T-helper 2 cell (primary cell): ENCODE data around the gene ETNK1.
"Not testable (repeated sequence)": the region's sequence is repeated elsewhere in the genome, so short reads cannot be mapped to it uniquely, and the experiment has no call there.

Experiments used
- DNase-seq, 5 experiments: peaks; one replicate each; pipeline versions ENCODE4 v3.0.0 to v3.0.0-alpha.2; 2012 to 2022

The ETNK1 gene

DNA sequence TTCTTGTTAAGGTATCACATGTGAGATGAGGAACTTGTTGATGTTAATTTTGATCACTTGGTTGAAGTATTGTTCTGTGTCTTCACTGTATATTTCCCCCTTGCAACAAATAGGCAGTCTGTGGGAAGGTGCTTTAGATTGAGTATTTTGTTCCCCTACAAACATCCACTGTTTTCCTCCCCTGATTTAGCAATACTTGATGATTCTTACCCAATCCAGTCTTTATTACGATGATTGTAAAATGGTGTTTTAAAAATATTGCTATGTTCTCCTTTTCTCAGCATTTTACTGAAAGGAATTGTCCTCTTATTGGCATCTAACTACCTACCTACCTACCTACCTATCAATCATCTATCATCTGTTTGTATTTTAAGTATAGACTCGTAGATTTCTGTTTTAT is 66.3 kb downstream of the ETNK1 start:
- DNase-seq: no peak

DNA sequence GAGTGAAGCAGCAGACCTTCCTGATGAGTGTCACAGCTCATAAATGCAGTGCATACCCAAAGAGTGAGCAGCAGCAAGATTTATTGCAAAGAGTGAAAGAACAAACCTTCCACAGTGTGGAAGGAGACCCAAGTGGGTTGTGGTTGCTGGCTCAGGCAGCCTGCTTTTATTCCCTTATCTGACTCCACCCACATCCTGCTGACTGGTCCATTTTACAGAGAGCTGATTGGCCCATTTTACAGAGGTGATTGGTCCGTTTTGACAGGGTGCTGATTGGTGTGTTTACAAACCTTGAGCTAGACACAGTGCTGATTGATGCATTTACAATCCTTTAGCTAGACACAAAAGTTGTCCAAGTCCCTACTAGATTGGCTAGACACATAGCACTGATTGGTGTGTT is 67.5 kb downstream of the ETNK1 start:
- peak in 1 of 5 experiments; percentile 53 for DNase-seq

DNA sequence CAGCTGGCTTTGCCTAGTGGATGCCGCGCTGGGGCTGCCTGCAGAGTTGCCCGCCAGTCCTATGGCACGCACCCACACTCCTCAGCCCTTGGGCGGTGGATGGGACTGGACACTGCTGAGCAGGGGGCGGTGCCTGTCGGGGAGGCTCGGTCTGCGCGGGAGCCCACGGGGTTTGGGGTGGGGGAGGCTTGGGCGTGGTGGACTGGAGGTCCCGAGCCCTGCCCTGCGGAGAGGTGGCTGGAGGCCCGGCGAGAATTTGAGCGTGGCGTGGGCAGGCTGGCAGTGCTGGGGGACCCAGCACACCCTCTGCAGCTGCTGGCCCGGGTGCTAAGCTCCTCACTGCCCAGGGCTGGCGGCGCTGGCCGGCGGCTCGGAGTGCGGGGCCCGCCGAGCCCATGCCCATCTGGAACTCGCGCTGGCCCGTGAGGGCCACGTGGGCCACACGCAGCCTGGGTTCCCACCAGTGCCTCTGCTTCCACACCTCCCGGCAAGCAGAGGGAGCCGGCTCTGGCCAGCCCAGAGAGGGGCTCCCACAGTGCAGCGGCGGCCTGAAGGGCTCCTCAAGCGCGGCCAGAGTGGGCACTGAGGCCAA is 68.1 kb downstream of the ETNK1 start:
- no peak for DNase-seq

DNA sequence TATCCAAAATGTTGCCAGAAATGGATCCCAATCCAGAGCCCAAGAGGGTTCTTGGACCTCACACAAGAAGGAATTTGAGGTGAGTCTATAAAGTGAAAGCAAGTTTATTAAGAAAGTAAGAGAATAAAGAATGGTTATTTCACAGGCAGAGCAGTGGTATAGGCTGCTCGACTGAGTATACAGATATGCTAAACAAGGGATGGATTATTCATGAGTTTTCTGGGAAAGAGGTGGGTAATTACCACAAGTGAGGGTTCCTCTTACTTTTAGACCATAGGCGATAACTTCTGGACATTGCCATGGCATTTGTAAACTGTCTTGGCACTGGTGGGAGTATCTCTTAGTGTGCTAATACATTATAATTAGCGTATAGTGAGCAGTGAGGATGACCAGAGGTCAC is 73.6 kb downstream of the ETNK1 start:
- no peak for DNase-seq

DNA sequence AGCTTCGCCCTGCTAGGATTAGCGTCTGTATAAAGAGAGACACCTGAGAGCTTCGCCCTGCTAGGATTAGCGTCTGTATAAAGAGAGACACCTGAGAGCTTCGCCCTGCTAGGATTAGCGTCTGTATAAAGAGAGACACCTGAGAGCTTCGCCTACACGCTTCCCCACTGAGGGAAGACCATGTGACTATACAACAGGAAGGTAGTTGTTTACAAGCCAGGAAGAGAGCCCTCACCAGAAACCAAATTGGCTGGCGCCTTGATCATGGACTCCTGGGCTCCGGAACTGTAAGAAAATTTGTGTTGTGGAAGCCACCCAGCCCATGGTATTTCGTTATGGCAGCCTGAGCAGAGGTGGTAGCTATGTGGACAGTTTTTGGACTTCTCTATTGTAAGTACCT is 74.7 kb downstream of the ETNK1 start:
- not testable (repeated sequence) for DNase-seq

- DNase-seq: no peak
These were observed 75.1 kb downstream of the ETNK1 start for GRCh38 chr12:22700106-22700505.

DNA sequence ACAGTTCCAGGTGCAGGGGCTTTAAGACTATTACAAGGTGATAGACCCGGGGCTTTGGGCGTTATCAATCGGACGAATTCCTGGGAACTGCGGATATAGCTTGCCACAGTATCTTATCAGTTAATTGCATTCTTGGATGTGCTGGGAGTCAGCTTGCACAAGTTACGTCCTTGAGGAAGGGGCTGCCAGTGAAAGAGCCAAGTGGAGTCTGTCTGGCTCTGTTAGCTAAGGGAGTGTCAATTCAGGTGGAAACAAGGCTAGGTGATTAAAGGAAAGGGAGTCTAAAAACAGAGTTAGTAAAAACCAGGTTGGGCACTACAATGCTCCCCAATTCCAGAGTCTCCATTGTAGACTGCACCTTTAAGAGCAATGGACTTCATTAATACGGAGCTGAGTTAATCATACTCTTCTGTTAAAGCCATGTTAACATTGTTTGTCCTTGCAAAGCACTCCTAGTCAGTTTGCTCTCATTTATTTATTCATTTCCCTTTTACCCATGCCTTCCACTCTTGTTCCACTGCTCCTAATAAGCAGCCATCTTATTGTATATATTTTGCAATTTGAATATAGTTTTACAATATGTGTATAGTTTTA is 76.3 kb downstream of the ETNK1 start:
- not testable (repeated sequence) for DNase-seq

GRCh38 chr12:22702690-22703089 is 77.7 kb downstream of the ETNK1 start:
- no peak for DNase-seq

- DNase-seq: peak in 1 of 5 experiments; percentile 23
These were observed 84.3 kb downstream of the ETNK1 start for GRCh38 chr12:22709292-22709691.

GRCh38 chr12:22712083-22712482 is 87.1 kb downstream of the ETNK1 start:
- no peak for DNase-seq

- DNase-seq: no peak
These were observed 90.3 kb downstream of the ETNK1 start for GRCh38 chr12:22715254-22715653.

DNA sequence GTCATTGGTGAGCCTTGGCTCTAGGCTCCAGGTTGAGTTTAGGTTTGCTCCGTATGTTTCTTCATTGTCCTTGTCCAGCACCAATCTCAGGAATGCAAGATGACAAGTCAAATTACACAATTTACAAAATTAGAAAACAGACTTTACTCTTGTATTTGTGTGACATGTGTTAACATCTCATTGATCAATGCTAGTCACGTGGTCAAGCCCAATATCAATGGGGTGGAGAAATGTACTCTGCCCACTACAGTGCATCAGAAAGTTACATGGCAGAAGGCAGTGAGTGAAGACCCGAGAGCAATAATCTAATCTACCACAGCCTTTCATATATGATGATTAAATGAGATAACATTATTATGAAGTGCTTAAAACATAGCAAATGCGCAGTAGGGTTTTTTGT is 94.8 kb downstream of the ETNK1 start:
- DNase-seq: no peak

DNA sequence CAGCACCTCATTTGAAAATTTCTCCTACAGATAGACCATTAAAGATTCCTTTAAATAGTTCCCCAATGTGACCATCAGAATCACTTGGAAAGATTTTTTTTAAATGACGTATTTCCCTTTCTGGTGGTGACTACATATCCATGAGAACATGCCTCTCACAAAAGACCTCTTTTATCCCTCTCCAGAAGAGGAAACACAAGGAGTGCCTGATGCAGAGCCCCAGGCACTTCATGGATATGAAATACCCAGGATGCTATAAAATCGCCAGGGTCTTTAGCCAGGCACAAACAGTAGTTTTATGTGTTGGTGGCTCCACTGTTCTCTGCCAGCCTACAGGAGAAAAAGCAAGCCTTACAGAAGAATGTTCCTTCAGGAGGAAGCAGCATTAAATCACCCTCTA is 97.1 kb downstream of the ETNK1 start:
- no peak for DNase-seq

- DNase-seq: no peak
These were observed 97.8 kb downstream of the ETNK1 start for GRCh38 chr12:22722779-22723178.

DNA sequence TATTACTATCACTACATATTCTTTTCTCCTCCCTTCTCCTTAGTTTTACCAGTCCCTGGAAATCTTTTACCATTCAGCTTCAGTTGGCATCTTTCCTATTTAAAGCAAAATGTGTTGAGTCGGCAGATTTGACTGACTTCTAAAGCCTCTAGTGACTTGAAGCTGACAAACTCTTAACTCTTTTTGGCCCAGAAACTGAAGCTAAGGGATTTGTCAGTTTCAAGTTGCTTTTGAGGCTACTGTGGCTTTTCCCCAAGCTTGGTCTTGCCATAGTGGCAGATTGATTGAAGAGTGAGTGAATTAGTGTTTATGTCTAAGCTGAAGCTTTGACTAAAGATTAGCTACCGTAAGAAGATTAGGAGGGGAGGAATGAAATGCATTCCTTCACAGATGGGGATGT is 104.0 kb downstream of the ETNK1 start:
- no peak for DNase-seq

- no peak for DNase-seq
These were observed 104.5 kb downstream of the ETNK1 start for GRCh38 chr12:22729431-22729956.

- DNase-seq: no peak
These were observed 105.0 kb downstream of the ETNK1 start for GRCh38 chr12:22729957-22730443.

GRCh38 chr12:22731236-22731635 is 106.3 kb downstream of the ETNK1 start:
- no peak for DNase-seq

- DNase-seq: no peak
These were observed 108.8 kb downstream of the ETNK1 start for GRCh38 chr12:22733756-22734155.

DNA sequence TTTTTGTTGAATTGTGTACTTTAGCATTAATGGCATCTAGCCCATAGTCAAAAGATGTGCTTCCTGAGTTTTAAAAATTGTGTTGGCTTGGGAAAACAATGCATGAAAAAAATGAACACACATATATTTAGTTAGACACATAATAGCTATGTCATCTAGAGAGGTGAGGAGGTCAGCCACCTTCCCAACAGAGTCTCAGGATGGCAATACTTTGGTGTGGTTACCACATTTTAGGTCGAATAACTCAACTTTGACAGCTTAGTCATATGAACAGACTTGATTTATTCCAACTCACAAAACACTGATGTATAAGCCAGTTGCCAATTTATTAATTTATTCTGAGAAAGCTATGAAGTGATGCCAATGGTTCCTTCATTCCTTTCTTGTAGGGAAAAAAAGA is 114.0 kb downstream of the ETNK1 start:
- no peak for DNase-seq
